ENCODE measurements around the gene DPP9. TPM values are rescaled to one million over a fixed set of nuclear protein-coding genes. Genes with fewer than 3 reads are reported as not detected.
A peak's percentile ranks its signal among the peaks of the same experiment; 100 is the strongest.

Gene DPP9
- total and polyA plus RNA-seq, 2 of the 13 experiments (the other 11 are each of a cell fraction or from before 2014, with no cell fraction given), result 8.4 to 25.8 TPM

DNA sequence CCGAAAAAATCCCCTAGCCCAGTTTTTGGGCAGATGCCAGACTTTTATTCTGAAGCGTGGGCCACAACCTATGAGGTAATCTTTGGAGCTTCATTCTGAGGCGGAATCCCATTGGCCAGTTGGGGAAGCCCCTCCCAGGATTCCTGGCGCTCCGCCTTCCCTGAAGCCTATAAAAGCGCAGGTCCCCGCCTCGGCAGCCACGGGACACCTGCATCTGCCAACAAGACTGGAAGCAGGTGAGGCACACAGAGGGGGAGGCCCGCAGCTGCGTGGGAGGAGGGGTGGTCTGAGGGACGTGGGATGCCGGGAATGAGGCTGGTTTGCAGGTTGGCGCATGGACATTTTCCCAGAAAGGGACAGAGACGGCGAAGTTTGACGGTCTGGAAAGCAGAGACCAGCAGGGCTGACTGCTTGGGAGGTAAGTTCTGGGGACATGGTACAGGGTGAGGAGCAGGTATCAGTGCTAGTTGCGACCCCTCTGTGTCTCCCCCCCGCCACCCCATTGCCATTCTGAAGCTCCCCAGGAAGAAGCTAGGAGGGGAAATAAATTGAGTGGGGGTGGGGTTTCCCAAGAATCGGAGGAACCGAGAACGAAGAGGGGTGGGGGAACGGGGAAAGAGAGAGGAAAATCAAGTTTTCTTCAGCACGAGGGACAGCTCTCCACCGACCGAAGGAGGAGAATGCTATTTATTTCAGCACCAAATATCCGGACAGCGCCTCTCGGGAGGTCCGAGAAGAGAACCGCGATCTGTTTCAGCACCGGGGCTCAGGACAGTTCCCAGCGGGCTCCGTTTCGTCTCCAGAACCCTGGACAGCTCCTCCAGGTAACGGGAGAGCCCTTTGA, 45.5 kb upstream of the DPP9 start (continued):
- TF ChIP-seq, protein P1, sequence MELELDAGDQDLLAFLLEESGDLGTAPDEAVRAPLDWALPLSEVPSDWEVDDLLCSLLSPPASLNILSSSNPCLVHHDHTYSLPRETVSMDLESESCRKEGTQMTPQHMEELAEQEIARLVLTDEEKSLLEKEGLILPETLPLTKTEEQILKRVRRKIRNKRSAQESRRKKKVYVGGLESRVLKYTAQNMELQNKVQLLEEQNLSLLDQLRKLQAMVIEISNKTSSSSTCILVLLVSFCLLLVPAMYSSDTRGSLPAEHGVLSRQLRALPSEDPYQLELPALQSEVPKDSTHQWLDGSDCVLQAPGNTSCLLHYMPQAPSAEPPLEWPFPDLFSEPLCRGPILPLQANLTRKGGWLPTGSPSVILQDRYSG (CRISPR knock-in tag; IDR thresholded peaks at IDR 0.05), result peak; percentile 100
- TF ChIP-seq SP2 (CRISPR knock-in tag; IDR thresholded peaks at IDR 0.05), result peak; percentile 74
- peak; percentile 100 for TF ChIP-seq SIN3A (IDR thresholded peaks at IDR 0.05; ENCODE audit: borderline replicate concordance, low read depth, low read length)
- peak; percentile 99 for TF ChIP-seq ZNF3 (CRISPR knock-in tag; IDR thresholded peaks at IDR 0.05)
- TF ChIP-seq MAF1 (CRISPR knock-in tag; IDR thresholded peaks at IDR 0.05; ENCODE audit: borderline replicate concordance), result peak; percentile 100
- peak; percentile 88 for TF ChIP-seq GABPB1 (CRISPR knock-in tag; IDR thresholded peaks at IDR 0.05)
- peak; percentile 100 for TF ChIP-seq KLF6 (CRISPR knock-in tag; IDR thresholded peaks at IDR 0.05)
- TF ChIP-seq, protein P2, sequence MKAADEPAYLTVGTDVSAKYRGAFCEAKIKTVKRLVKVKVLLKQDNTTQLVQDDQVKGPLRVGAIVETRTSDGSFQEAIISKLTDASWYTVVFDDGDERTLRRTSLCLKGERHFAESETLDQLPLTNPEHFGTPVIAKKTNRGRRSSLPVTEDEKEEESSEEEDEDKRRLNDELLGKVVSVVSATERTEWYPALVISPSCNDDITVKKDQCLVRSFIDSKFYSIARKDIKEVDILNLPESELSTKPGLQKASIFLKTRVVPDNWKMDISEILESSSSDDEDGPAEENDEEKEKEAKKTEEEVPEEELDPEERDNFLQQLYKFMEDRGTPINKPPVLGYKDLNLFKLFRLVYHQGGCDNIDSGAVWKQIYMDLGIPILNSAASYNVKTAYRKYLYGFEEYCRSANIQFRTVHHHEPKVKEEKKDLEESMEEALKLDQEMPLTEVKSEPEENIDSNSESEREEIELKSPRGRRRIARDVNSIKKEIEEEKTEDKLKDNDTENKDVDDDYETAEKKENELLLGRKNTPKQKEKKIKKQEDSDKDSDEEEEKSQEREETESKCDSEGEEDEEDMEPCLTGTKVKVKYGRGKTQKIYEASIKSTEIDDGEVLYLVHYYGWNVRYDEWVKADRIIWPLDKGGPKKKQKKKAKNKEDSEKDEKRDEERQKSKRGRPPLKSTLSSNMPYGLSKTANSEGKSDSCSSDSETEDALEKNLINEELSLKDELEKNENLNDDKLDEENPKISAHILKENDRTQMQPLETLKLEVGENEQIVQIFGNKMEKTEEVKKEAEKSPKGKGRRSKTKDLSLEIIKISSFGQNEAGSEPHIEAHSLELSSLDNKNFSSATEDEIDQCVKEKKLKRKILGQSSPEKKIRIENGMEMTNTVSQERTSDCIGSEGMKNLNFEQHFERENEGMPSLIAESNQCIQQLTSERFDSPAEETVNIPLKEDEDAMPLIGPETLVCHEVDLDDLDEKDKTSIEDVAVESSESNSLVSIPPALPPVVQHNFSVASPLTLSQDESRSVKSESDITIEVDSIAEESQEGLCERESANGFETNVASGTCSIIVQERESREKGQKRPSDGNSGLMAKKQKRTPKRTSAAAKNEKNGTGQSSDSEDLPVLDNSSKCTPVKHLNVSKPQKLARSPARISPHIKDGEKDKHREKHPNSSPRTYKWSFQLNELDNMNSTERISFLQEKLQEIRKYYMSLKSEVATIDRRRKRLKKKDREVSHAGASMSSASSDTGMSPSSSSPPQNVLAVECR (CRISPR knock-in tag; IDR thresholded peaks at IDR 0.05; ENCODE audit: borderline replicate concordance), result peak; percentile 100
- TF ChIP-seq, protein P3, sequence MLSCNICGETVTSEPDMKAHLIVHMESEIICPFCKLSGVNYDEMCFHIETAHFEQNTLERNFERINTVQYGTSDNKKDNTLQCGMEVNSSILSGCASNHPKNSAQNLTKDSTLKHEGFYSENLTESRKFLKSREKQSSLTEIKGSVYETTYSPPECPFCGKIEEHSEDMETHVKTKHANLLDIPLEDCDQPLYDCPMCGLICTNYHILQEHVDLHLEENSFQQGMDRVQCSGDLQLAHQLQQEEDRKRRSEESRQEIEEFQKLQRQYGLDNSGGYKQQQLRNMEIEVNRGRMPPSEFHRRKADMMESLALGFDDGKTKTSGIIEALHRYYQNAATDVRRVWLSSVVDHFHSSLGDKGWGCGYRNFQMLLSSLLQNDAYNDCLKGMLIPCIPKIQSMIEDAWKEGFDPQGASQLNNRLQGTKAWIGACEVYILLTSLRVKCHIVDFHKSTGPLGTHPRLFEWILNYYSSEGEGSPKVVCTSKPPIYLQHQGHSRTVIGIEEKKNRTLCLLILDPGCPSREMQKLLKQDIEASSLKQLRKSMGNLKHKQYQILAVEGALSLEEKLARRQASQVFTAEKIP (CRISPR knock-in tag; IDR thresholded peaks at IDR 0.05; ENCODE audit: borderline replicate concordance), result peak; percentile 99
- TF ChIP-seq MTF2 (CRISPR knock-in tag; IDR thresholded peaks at IDR 0.05; ENCODE audit: borderline replicate concordance), result peak; percentile 98
- TF ChIP-seq ZNF816 (CRISPR knock-in tag; IDR thresholded peaks at IDR 0.05; ENCODE audit: borderline replicate concordance), result peak; percentile 100
- peak; percentile 100 for TF ChIP-seq ZNF674 (CRISPR knock-in tag; IDR thresholded peaks at IDR 0.05; ENCODE audit: low read depth)
- TF ChIP-seq PTBP1 (IDR thresholded peaks at IDR 0.05; ENCODE audit: low read depth, low read length, poor library complexity, severe bottlenecking), result no peak
- TF ChIP-seq, protein P4, sequence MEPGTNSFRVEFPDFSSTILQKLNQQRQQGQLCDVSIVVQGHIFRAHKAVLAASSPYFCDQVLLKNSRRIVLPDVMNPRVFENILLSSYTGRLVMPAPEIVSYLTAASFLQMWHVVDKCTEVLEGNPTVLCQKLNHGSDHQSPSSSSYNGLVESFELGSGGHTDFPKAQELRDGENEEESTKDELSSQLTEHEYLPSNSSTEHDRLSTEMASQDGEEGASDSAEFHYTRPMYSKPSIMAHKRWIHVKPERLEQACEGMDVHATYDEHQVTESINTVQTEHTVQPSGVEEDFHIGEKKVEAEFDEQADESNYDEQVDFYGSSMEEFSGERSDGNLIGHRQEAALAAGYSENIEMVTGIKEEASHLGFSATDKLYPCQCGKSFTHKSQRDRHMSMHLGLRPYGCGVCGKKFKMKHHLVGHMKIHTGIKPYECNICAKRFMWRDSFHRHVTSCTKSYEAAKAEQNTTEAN (CRISPR knock-in tag; conservative IDR thresholded peaks at IDR 0.05), result peak; percentile 100
- TF ChIP-seq, protein P5, sequence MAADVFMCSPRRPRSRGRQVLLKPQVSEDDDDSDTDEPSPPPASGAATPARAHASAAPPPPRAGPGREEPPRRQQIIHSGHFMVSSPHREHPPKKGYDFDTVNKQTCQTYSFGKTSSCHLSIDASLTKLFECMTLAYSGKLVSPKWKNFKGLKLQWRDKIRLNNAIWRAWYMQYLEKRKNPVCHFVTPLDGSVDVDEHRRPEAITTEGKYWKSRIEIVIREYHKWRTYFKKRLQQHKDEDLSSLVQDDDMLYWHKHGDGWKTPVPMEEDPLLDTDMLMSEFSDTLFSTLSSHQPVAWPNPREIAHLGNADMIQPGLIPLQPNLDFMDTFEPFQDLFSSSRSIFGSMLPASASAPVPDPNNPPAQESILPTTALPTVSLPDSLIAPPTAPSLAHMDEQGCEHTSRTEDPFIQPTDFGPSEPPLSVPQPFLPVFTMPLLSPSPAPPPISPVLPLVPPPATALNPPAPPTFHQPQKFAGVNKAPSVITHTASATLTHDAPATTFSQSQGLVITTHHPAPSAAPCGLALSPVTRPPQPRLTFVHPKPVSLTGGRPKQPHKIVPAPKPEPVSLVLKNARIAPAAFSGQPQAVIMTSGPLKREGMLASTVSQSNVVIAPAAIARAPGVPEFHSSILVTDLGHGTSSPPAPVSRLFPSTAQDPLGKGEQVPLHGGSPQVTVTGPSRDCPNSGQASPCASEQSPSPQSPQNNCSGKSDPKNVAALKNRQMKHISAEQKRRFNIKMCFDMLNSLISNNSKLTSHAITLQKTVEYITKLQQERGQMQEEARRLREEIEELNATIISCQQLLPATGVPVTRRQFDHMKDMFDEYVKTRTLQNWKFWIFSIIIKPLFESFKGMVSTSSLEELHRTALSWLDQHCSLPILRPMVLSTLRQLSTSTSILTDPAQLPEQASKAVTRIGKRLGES (CRISPR knock-in tag; IDR thresholded peaks at IDR 0.05; ENCODE audit: borderline replicate concordance), result peak; percentile 100
- no peak for TF ChIP-seq MAFK (conservative IDR thresholded peaks at IDR 0.05 in 1 of 2, IDR thresholded peaks at IDR 0.05 in 1 of 2; ENCODE audit: low read length in 2 of 2)
- peak; percentile 100 for TF ChIP-seq WIZ (CRISPR knock-in tag; IDR thresholded peaks at IDR 0.05)
